Measurements from ENCODE around the gene ZKSCAN5. TPM values are rescaled to one million over a fixed set of nuclear protein-coding genes. Genes with fewer than 3 reads are reported as not detected.
"Not testable (repeated sequence)": the region's sequence is repeated elsewhere in the genome, so short reads cannot be mapped to it uniquely, and the experiment has no call there.

The ZKSCAN5 gene
- total RNA-seq, 2 experiments from 2014 or later = 7.6 to 7.9 TPM

GRCh38 chr7:99563650-99564049 lies 59.2 kb downstream of the ZKSCAN5 start:
- CTCF ChIA-PET = no interaction called here
- Mint-ChIP-seq H3K27ac (peak overlapping the region; percentile 60), H3K4me1 (ENCODE audit: low read depth) (peaks cover 48% of the 10 kb centered on the region), H3K36me3 (ENCODE audit: low read depth) (peaks cover 51% of the 10 kb centered on the region), H3K9me3 (no peaks in the 10 kb centered on the region), H3K4me3 (no peak overlapping the region), H3K27me3 (no peaks in the 10 kb centered on the region)
- intact Hi-C loops (cut with micrococcal nuclease) = no loop called here
- POLR2A ChIA-PET = no interaction called here
- no peak for TF ChIP-seq CTCF (IDR thresholded peaks at IDR 0.05)
- ATAC-seq = no peak
- no peak for DNase-seq

- intact Hi-C loops (cut with micrococcal nuclease); H3K27ac Mint-ChIP-seq; H3K9me3 Mint-ChIP-seq; H3K27me3 Mint-ChIP-seq; ATAC-seq; DNase-seq; H3K4me3 Mint-ChIP-seq: not testable (repeated sequence)
- Mint-ChIP-seq H3K36me3 (ENCODE audit: low read depth) (peaks cover 49% of the 10 kb centered on the region), H3K4me1 (ENCODE audit: low read depth) (peaks cover 14% of the 10 kb centered on the region)
- ChIA-PET CTCF (interaction anchor here (1.1 kb wide), 1 partner anchor 10 kb away, joined by 3 read pairs; the partner anchor contains the start of gene ZNF655), POLR2A (interaction anchor here (1.2 to 1.3 kb wide), 2 partner anchors 9 to 11 kb away, joined by 3 read pairs; no protein-coding TSS in a partner anchor)
Measured at GRCh38 chr7:99568770-99569169, 64.3 kb downstream of the ZKSCAN5 start.

- ChIA-PET CTCF (interaction anchor here (2.0 kb wide), 1 partner anchor 46 kb away, joined by 6 read pairs; no protein-coding TSS in a partner anchor), POLR2A (interaction anchor here (1.5 kb wide), 1 partner anchor 12 kb away, joined by 4 read pairs; no protein-coding TSS in a partner anchor)
- Mint-ChIP-seq H3K4me1 (ENCODE audit: low read depth) (no peaks in the 10 kb centered on the region), H3K4me3 (no peak overlapping the region), H3K27me3 (no peaks in the 10 kb centered on the region), H3K9me3 (no peaks in the 10 kb centered on the region), H3K27ac (peak overlapping the region; percentile 9), H3K36me3 (ENCODE audit: low read depth) (peaks cover 30% of the 10 kb centered on the region)
- ATAC-seq (no peak), DNase-seq (no peak)
- no peak for TF ChIP-seq CTCF (IDR thresholded peaks at IDR 0.05)
- intact Hi-C loops (cut with micrococcal nuclease) = no loop called here
Measured at GRCh38 chr7:99571768-99572167, 67.3 kb downstream of the ZKSCAN5 start.

GRCh38 chr7:99573257-99573656 lies 68.8 kb downstream of the ZKSCAN5 start:
- H3K27me3 Mint-ChIP-seq = no peaks in the 10 kb centered on the region
- H3K9me3 Mint-ChIP-seq = no peaks in the 10 kb centered on the region
- H3K27ac Mint-ChIP-seq = no peak overlapping the region
- no peaks in the 10 kb centered on the region for H3K4me1 Mint-ChIP-seq (ENCODE audit: low read depth)
- ATAC-seq (no peak), DNase-seq (no peak)
- POLR2A ChIA-PET = interaction anchor here (1.3 to 1.5 kb wide), 2 partner anchors 14 to 15 kb away, joined by 3 to 4 read pairs; partner anchors contain the start of gene ZNF655
- intact Hi-C loops (cut with micrococcal nuclease) = no loop called here
- H3K36me3 Mint-ChIP-seq (ENCODE audit: low read depth) = peaks cover 30% of the 10 kb centered on the region
- TF ChIP-seq CTCF (IDR thresholded peaks at IDR 0.05) = no peak
- CTCF ChIA-PET = interaction anchor here (2.0 kb wide), 1 partner anchor 48 kb away, joined by 6 read pairs; no protein-coding TSS in a partner anchor
- H3K4me3 Mint-ChIP-seq = no peak overlapping the region

GRCh38 chr7:99576251-99576650 lies 71.8 kb downstream of the ZKSCAN5 start:
- H3K4me3 Mint-ChIP-seq = no peak overlapping the region
- intact Hi-C loops (cut with micrococcal nuclease) = no loop called here
- CTCF ChIA-PET = no interaction called here
- peaks cover 13% of the 10 kb centered on the region for H3K4me1 Mint-ChIP-seq (ENCODE audit: low read depth)
- no peak for TF ChIP-seq CTCF (IDR thresholded peaks at IDR 0.05)
- no peaks in the 10 kb centered on the region for H3K9me3 Mint-ChIP-seq
- POLR2A ChIA-PET = interaction anchor here (0.6 to 1.4 kb wide), 2 partner anchors 9 to 18 kb away, joined by 3 to 4 read pairs; partner anchors contain the start of gene ZNF655
- ATAC-seq = no peak
- no peak for DNase-seq
- no peak overlapping the region for H3K27ac Mint-ChIP-seq
- H3K27me3 Mint-ChIP-seq = no peaks in the 10 kb centered on the region
- H3K36me3 Mint-ChIP-seq (ENCODE audit: low read depth) = peaks cover 26% of the 10 kb centered on the region
